Mucosa of stomach (tissue), 1 donor: Measurements from ENCODE around the gene MAST3.

Experiments used
- H3K27me3 ChIP-seq: one replicate; pipeline ENCODE4 v1.7.0; 2013; ENCODE audit warnings: mild to moderate bottlenecking, low read length; ENCODE audit not compliant: control insufficient read depth, insufficient read depth
- H3K36me3 ChIP-seq: one replicate; pipeline ENCODE4 v1.7.0; 2013; ENCODE audit warnings: low read length; ENCODE audit not compliant: control insufficient read depth, insufficient read depth
- H3K4me1 ChIP-seq: one replicate; pipeline ENCODE4 v1.7.0; 2013; ENCODE audit warnings: mild to moderate bottlenecking, low read length; ENCODE audit not compliant: control insufficient read depth, insufficient read depth
- H3K4me3 ChIP-seq: one replicate; pipeline ENCODE4 v1.7.0; 2013; ENCODE audit warnings: low read length
- H3K9ac ChIP-seq: one replicate; pipeline ENCODE4 v1.7.0; 2013; ENCODE audit warnings: mild to moderate bottlenecking, low read length, moderate library complexity
- H3K9me3 ChIP-seq: one replicate; pipeline ENCODE4 v1.7.0; 2013; ENCODE audit warnings: mild to moderate bottlenecking, low read length, moderate library complexity; ENCODE audit not compliant: control insufficient read depth
- donor health status: Pancreatic carcinoma.

Gene MAST3

GRCh38 chr19:18171605-18172327 is 74.2 kb downstream of the MAST3 start:
- no peak overlapping the region for H3K9ac ChIP-seq
- no peaks in the 10 kb centered on the region for H3K9me3 ChIP-seq
- H3K4me1 ChIP-seq: peaks cover 16% of the 10 kb centered on the region
- no peak overlapping the region for H3K4me3 ChIP-seq
- H3K27me3 ChIP-seq: no peaks in the 10 kb centered on the region
- no peaks in the 10 kb centered on the region for H3K36me3 ChIP-seq

GRCh38 chr19:18172331-18173053 is 74.9 kb downstream of the MAST3 start:
- H3K36me3 ChIP-seq: no peaks in the 10 kb centered on the region

DNA sequence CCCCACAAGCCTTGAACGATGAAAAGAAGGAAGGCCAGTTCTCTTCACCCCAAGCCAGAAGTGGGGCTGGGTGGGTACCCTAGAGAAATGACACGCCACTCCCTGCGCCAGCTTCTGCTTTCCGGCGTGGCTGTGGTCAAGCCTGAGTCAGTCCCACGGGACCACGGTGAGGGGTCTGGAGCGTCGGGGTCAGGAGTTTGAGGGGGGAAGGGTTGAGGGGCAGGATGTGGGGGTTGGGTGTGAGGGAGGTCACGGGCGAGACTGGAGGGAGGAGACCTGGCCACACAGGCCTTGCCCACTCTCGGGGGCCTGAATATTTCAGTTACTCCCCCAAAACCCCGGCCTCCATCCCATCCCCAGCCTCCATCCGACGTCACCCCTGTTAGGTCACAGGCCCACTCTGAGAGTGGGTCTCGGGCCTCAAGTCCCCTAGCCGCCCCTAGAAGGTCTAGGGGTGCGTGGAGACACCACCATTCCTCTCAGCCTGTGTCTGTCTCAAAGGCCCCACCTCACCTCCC is 75.5 kb downstream of the MAST3 start:
- Histone ChIP-seq H3K27me3 (no peaks in the 10 kb centered on the region), H3K9ac (peak overlapping the region; percentile 65), H3K9me3 (no peaks in the 10 kb centered on the region), H3K36me3 (no peaks in the 10 kb centered on the region), H3K4me3 (peak overlapping the region; percentile 67), H3K4me1 (peaks cover 16% of the 10 kb centered on the region)

More at GRCh38 chr19:18172331-18173053, 74.9 kb downstream of the MAST3 start:
- Histone ChIP-seq H3K27me3 (no peaks in the 10 kb centered on the region), H3K9ac (no peak overlapping the region), H3K4me1 (peaks cover 16% of the 10 kb centered on the region), H3K9me3 (no peaks in the 10 kb centered on the region), H3K4me3 (no peak overlapping the region)

DNA sequence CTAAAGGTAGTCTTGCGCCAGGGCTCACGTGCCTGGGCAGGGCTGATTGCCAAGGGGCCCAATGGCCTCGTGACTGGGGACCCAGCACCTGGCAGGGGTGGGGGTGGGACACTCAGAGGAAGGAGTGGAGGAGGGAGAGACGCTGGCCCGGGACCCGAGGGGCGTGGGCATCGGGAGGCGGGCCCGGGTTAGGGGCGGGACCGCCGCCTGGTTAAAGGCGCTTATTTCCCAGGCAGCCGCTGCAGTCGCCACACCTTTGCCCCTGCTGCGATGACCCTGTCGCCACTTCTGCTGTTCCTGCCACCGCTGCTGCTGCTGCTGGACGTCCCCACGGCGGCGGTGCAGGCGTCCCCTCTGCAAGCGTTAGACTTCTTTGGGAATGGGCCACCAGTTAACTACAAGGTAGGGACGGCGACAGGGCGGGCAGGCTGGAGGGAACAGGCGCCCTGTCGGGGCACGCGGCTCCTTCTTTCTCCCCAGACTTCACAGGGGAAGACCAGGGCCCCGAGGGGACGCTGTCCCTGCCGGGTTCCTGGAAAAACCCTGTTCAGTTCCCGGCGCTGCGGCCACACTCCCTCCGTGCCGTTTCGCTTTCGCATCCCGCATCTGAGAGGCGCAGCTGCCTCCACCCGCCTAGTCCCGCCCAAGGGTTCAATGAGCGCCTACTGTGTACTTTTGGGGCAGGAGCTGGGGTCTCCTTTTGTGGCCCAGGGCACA is 76.2 kb downstream of the MAST3 start, which contains the start of gene IFI30:
Gene IFI30 (plus strand): TSS at position 242 of the 717 bp plus-strand sequence. CDS start 29 bp downstream, at position 271.
- Histone ChIP-seq H3K36me3 (no peaks in the 10 kb centered on the region), H3K4me1 (peaks cover 16% of the 10 kb centered on the region), H3K9ac (peak within 1 kb of the TSS; percentile 65), H3K9me3 (no peaks in the 10 kb centered on the region), H3K4me3 (peak within 1 kb of the TSS; percentile 67), H3K27me3 (no peaks in the 10 kb centered on the region)

DNA sequence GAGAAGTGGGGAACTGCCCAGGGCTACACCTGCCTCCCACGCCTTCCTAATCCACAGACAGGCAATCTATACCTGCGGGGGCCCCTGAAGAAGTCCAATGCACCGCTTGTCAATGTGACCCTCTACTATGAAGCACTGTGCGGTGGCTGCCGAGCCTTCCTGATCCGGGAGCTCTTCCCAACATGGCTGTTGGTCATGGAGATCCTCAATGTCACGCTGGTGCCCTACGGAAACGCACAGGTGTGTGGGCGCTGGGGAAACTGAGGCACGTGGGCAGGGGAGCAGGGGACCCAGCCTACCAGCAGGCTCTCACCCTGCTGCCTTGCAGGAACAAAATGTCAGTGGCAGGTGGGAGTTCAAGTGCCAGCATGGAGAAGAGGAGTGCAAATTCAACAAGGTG is 77.4 kb downstream of the MAST3 start:
- Histone ChIP-seq H3K9ac (no peak overlapping the region), H3K9me3 (no peaks in the 10 kb centered on the region), H3K27me3 (no peaks in the 10 kb centered on the region), H3K4me3 (no peak overlapping the region), H3K36me3 (no peaks in the 10 kb centered on the region), H3K4me1 (peaks cover 16% of the 10 kb centered on the region)

DNA sequence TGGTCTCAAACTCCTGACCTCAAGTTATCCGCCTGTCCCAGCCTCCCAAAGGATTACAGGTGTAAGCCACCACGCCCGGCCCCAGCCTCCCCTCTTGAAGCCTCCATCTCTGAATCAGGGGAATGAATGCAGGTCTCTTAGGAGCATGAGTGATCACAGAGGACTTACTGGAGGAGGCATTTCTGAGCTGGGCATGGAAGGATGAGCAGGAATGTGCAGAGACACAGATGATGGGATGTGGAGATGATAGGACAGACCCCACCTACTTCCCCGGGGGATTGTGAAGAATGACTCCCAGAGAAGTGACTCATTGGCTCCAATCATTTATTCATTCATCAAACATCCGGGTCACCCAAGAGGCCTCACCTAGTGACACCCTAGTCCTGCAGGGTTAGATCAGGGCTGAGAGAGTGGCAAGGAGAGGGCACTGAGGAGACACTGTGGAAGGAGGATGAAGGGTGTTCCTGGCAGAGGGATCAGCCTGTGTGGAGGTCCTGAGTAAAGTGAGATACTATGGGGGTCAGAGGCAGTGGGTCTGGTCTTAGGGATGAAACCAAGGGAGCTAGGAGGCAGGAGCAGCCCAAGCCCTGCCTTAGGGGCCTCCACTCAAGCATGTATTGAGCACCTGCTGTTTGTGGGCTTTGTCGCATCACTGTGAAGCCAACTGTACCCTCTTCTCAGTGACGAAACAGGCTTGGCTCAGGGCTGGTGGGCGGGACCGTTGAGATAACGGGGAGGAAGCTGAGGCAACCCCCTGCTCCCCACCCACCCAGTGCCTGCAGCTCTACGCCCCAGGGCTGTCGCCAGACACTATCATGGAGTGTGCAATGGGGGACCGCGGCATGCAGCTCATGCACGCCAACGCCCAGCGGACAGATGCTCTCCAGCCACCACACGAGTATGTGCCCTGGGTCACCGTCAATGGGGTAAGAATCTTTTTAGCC is 79.1 kb downstream of the MAST3 start:
- no peaks in the 10 kb centered on the region for H3K27me3 ChIP-seq
- H3K4me3 ChIP-seq: no peak overlapping the region
- H3K36me3 ChIP-seq: no peaks in the 10 kb centered on the region
- peaks cover 16% of the 10 kb centered on the region for H3K4me1 ChIP-seq
- H3K9me3 ChIP-seq: no peaks in the 10 kb centered on the region
- H3K9ac ChIP-seq: no peak overlapping the region

DNA sequence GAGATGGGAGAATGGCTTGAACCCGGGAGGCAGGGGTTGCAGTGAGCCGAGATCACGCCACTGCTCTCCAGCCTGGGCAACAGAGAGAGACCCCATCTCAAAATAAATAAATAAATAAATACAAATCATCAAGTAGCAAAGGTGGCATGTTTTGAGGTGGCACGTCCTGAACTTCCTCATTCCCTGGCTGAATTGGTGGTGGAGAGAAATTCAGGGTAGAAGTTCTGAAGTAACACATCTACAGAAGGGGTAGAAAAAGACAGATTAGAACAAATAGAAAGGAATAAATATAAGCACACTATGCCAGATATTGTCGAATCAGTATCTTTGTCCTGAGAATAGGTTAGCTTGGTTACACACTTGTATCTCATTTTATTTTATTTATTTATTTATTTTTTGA is 82.4 kb downstream of the MAST3 start:
- Histone ChIP-seq H3K36me3 (no peaks in the 10 kb centered on the region), H3K4me1 (peaks cover 2% of the 10 kb centered on the region), H3K9me3 (no peaks in the 10 kb centered on the region), H3K4me3 (no peak overlapping the region), H3K27me3 (no peaks in the 10 kb centered on the region), H3K9ac (no peak overlapping the region)

DNA sequence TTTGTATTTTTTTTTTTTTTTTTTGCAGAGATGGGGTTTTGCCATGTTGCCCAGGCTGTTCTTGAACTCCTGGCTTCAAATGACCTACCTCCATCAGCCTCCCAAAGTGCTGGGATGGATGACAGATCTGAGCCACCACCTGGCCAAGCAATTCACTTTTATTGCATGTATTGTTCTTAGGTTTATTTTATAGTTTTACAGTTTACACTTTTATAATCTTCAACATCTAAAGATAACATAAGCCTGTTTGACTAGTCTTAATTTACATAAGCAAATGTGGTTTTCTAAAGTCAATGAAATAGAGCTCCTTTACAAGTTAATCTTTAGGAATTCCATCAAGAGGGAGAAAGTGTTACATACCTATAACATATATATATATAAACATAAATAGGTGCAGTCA is 86.0 kb downstream of the MAST3 start:
- Histone ChIP-seq H3K36me3 (no peaks in the 10 kb centered on the region), H3K9me3 (no peaks in the 10 kb centered on the region), H3K27me3 (no peaks in the 10 kb centered on the region), H3K4me3 (no peak overlapping the region), H3K9ac (no peak overlapping the region), H3K4me1 (no peaks in the 10 kb centered on the region)

DNA sequence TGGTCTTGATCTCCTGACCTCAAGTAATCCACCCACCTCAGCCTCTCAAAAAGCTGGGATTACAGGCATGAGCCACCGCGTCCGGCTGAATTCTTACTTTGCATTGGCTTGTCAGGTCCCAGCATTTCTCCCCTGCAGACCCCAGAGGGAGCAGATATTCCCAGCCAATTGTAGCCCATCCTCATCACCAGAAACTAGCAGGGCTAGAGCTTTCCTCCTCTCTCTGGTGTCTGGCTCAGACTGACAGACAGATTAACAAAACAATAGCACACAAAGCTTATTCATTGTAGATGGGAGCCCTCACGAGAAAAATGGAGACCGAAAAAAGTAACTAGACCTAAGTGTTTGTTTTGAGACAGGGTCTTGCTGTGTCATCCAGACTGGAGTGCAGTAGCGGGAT is 88.0 kb downstream of the MAST3 start:
- Histone ChIP-seq H3K9me3 (no peaks in the 10 kb centered on the region), H3K4me1 (no peaks in the 10 kb centered on the region), H3K4me3 (no peak overlapping the region), H3K36me3 (no peaks in the 10 kb centered on the region), H3K9ac (no peak overlapping the region), H3K27me3 (no peaks in the 10 kb centered on the region)

- Histone ChIP-seq H3K9me3 (no peaks in the 10 kb centered on the region), H3K4me1 (peaks cover 14% of the 10 kb centered on the region), H3K4me3 (no peak overlapping the region), H3K36me3 (no peaks in the 10 kb centered on the region), H3K9ac (no peak overlapping the region), H3K27me3 (no peaks in the 10 kb centered on the region)
Observed at GRCh38 chr19:18190278-18190677, 92.7 kb downstream of the MAST3 start.

DNA sequence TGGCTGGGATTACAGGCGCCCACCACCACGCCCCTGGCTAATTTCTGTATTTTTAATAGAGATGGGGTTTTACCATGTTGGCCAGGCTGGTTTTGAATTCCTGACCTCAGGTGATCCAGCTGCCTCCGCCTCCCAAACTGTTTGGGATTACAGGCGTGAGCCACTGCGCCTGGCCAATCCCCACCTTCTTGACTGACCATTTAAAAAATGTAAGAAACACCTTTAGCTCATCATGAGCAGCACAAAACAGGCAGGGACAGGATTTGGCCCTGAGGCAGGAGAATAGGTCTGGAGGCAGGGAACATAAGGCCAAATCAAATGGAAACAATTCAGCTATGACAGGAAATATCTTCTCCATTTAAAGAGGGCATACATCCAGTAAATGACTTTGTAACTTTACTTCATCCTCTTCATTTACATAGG is 94.1 kb downstream of the MAST3 start:
- H3K9ac ChIP-seq: peak overlapping the region; percentile 75
- peaks cover 14% of the 10 kb centered on the region for H3K4me1 ChIP-seq
- no peaks in the 10 kb centered on the region for H3K9me3 ChIP-seq
- H3K4me3 ChIP-seq: peak overlapping the region; percentile 29
- H3K27me3 ChIP-seq: no peaks in the 10 kb centered on the region
- no peaks in the 10 kb centered on the region for H3K36me3 ChIP-seq
